Neural cell (in vitro differentiated cells): ENCODE results near the gene NRL. TPM values are rescaled to one million over a fixed set of nuclear protein-coding genes. Genes with fewer than 3 reads are reported as not detected.

Source experiments
- H2AFZ ChIP-seq: fragments of 200-600, 300-800 bp; sonication (generic), shearing (Covaris generic); 2 replicates; pipeline ENCODE4 v1.6.0; 2014; ENCODE audit warnings: low read depth, mild to moderate bottlenecking, antibody characterized with exemption, low read length, moderate library complexity
- H3F3A ChIP-seq: fragments of 200-600 bp; shearing (Covaris generic); 2 replicates; pipeline ENCODE4 v1.6.1; 2016; ENCODE audit warnings: mild to moderate bottlenecking, moderate library complexity, mixed read lengths, antibody characterized with exemption, low read length; ENCODE audit not compliant: insufficient read depth, poor library complexity, severe bottlenecking
- H3K27ac ChIP-seq: fragments of 200-600, 300-800 bp; sonication (generic), shearing (Covaris generic); 2 replicates; pipeline ENCODE4 v1.5.1; 2014; ENCODE audit warnings: mild to moderate bottlenecking, low read length, moderate library complexity
- H3K27me3 ChIP-seq: fragments of 300-800, 200-600 bp; sonication (generic), shearing (Covaris generic); 2 replicates; pipeline ENCODE4 v1.6.0; 2014; ENCODE audit warnings: mild to moderate bottlenecking, low read depth, low read length, moderate library complexity; ENCODE audit not compliant: insufficient read depth
- H3K36me3 ChIP-seq: fragments of 300-800, 200-600 bp; sonication (generic), shearing (Covaris generic); 2 replicates; pipeline ENCODE4 v1.5.1; 2014; ENCODE audit warnings: mild to moderate bottlenecking, antibody characterized with exemption, low read length, moderate library complexity; ENCODE audit not compliant: insufficient read depth
- H3K4me2 ChIP-seq: fragments of 300-800, 200-600 bp; sonication (generic), shearing (Covaris generic); 2 replicates; pipeline ENCODE4 v1.6.0; 2014; ENCODE audit warnings: mild to moderate bottlenecking, low read length
- H3K4me3 ChIP-seq: fragments of 300-800, 200-600 bp; sonication (generic), shearing (Covaris generic); 2 replicates; pipeline ENCODE4 v1.5.1; 2014; ENCODE audit warnings: mild to moderate bottlenecking, low read length, moderate library complexity
- H3K79me2 ChIP-seq: fragments of 200-600 bp; shearing (Covaris generic); replicated peaks from 2 replicates; pipeline ENCODE4 v1.6.0; 2014; ENCODE audit warnings: mild to moderate bottlenecking, low read length, moderate library complexity; ENCODE audit not compliant: insufficient read depth
- H3K9ac ChIP-seq: fragments of 300-800, 200-600 bp; sonication (generic), shearing (Covaris generic); 2 replicates; pipeline ENCODE4 v1.6.1; 2016; ENCODE audit warnings: mild to moderate bottlenecking, low read length, mixed read lengths
- H3K9me2 ChIP-seq: fragments of 200-600 bp; shearing (Covaris generic); 2 replicates; pipeline ENCODE4 v1.6.1; 2016; ENCODE audit warnings: mild to moderate bottlenecking, low read length, mixed read lengths; ENCODE audit not compliant: insufficient read depth
- H3K9me3 ChIP-seq: fragments of 200-600, 300-800 bp; sonication (generic), shearing (Covaris generic); 2 replicates; pipeline ENCODE4 v1.6.1; 2016; ENCODE audit warnings: mild to moderate bottlenecking, mixed run types, low read length, moderate library complexity, mixed read lengths
- H4K20me1 ChIP-seq: fragments of 200-600 bp; shearing (Covaris generic); 2 replicates; pipeline ENCODE4 v1.6.1; 2016; ENCODE audit warnings: mild to moderate bottlenecking, mixed run types; ENCODE audit not compliant: insufficient read depth
- CTCF ChIP-seq: fragments of 450-650 bp; IDR thresholded peaks from 2 replicates; pipeline ENCODE4 v1.5.1; 2014; ENCODE audit warnings: antibody characterized with exemption, mild to moderate bottlenecking, moderate library complexity; ENCODE audit not compliant: poor library complexity, severe bottlenecking
- EP300 ChIP-seq: fragments of 450-650 bp; conservative IDR thresholded peaks from 2 replicates; pipeline ENCODE4 v1.6.1; 2014; ENCODE audit warnings: antibody characterized with exemption, mild to moderate bottlenecking, moderate library complexity; ENCODE audit not compliant: poor library complexity, severe bottlenecking
- EZH2 ChIP-seq: fragments of 200-600, 300-800 bp; shearing (Covaris generic), sonication (generic); IDR thresholded peaks from 2 replicates; pipeline ENCODE4 v1.6.1; 2014; ENCODE audit warnings: antibody characterized with exemption, low read length, borderline replicate concordance, mild to moderate bottlenecking; ENCODE audit not compliant: insufficient read depth, poor library complexity, severe bottlenecking
- MXI1 ChIP-seq: fragments of 450-650 bp; conservative IDR thresholded peaks from 2 replicates; pipeline ENCODE4 v1.6.1; 2014; ENCODE audit warnings: antibody characterized with exemption, mild to moderate bottlenecking; ENCODE audit not compliant: poor library complexity, severe bottlenecking
- POLR2AphosphoS5 ChIP-seq: IDR thresholded peaks from 2 replicates; pipeline ENCODE4 v1.6.1; 2012
- RAD21 ChIP-seq: fragments of 450-650 bp; conservative IDR thresholded peaks from 2 replicates; pipeline ENCODE4 v1.6.1; 2014; ENCODE audit warnings: antibody characterized with exemption, mild to moderate bottlenecking, moderate library complexity
- REST ChIP-seq: IDR thresholded peaks from 2 replicates; pipeline ENCODE4 v1.6.1; 2012; ENCODE audit warnings: borderline replicate concordance
- SMC3 ChIP-seq: fragments of 450-650 bp; conservative IDR thresholded peaks from 2 replicates; pipeline ENCODE4 v1.6.1; 2014; ENCODE audit warnings: antibody characterized with exemption, mild to moderate bottlenecking, moderate library complexity; ENCODE audit not compliant: poor library complexity
- TAF1 ChIP-seq: IDR thresholded peaks from 2 replicates; pipeline ENCODE4 v1.6.1; 2012; ENCODE audit warnings: low read depth
- polyA plus RNA-seq: library from polyadenylated mRNA; depleted of rRNA; stranded (reverse); fragments of >200 nt; gene quantifications from 2 replicates; pipeline ENCODE4 v1.2.3, GENCODE V29; 2014

NRL gene
- polyA plus RNA-seq, 1 donor from 2014 or later = 9.5 TPM

- H3K79me2 ChIP-seq = no peaks in the 10 kb centered on the region
- H3F3A ChIP-seq = no peaks in the 10 kb centered on the region
- no peaks in the 10 kb centered on the region for H3K9me2 ChIP-seq
- no peak overlapping the region for H2AFZ ChIP-seq
- H3K27ac ChIP-seq = no peak overlapping the region
- no peak for TF ChIP-seq EP300
- TF ChIP-seq SMC3 = no peak
- TF ChIP-seq TAF1 = no peak
- TF ChIP-seq MXI1 = no peak
- no peak for TF ChIP-seq RAD21
- no peak for TF ChIP-seq CTCF
- TF ChIP-seq EZH2 = no peak
- TF ChIP-seq REST = no peak
- no peak for TF ChIP-seq POLR2AphosphoS5
- H3K9ac ChIP-seq = no peak overlapping the region
- no peaks in the 10 kb centered on the region for H4K20me1 ChIP-seq
- no peaks in the 10 kb centered on the region for H3K9me3 ChIP-seq
- no peak overlapping the region for H3K4me2 ChIP-seq
- no peaks in the 10 kb centered on the region for H3K36me3 ChIP-seq
- no peak overlapping the region for H3K4me3 ChIP-seq
- H3K27me3 ChIP-seq = no peaks in the 10 kb centered on the region
Measured at GRCh38 chr14:24069411-24069735, 45.4 kb downstream of the NRL start.

DNA sequence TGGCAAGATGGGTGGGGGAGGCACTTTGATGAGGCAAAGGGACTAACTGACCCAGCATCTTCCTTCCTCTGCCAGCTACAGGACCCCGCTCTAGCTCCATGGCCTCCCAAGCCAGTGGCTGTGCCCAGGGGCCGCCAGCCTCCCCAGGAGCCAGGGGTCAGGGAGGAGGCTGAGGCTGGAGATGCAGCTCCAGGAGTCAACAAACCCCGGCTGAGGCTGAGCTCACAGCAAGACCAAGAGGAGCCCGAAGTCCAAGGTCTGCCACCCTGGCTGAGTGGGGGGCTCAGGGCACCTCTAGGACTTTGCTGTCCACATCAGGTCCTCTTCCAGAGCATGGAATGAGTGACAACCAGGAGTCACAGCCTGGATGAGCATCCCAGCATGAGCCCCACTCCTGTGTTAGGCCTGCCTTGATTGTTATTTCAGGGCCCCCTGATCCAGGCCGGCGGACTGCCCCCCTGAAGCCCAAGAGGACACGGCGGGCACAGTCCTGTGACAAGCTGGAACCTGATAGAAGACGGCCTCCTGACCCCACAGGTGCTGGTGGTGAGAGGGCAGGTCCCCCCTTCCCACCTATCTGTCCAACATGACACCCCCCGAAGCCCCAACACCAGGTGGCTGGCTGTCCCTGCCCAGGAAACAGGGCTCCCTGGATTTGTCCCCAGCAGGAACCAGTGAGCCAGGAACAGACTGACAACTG lies 45.9 kb downstream of the NRL start:
- Histone ChIP-seq H3K4me2 (no peak overlapping the region), H2AFZ (no peak overlapping the region), H3K9me3 (no peaks in the 10 kb centered on the region), H3K9ac (no peak overlapping the region), H3K79me2 (no peaks in the 10 kb centered on the region), H4K20me1 (no peaks in the 10 kb centered on the region), H3K27ac (no peak overlapping the region), H3K9me2 (no peaks in the 10 kb centered on the region), H3K4me3 (no peak overlapping the region), H3K27me3 (no peaks in the 10 kb centered on the region), H3K36me3 (no peaks in the 10 kb centered on the region), H3F3A (no peaks in the 10 kb centered on the region)
- TF ChIP-seq EZH2 = no peak
- TF ChIP-seq POLR2AphosphoS5 = no peak
- TF ChIP-seq SMC3 = no peak
- no peak for TF ChIP-seq REST
